ENCODE results near the gene NBPF1. TPM values are rescaled to one million over a fixed set of nuclear protein-coding genes. Genes with fewer than 3 reads are reported as not detected.
A peak's percentile ranks its signal among the peaks of the same experiment; 100 is the strongest.
"Not testable (repeated sequence)": the region's sequence is repeated elsewhere in the genome, so short reads cannot be mapped to it uniquely, and the experiment has no call there.

Gene NBPF1
- total and polyA plus RNA-seq, 9 of the 15 experiments (the other 6 are each of a cell fraction or from before 2014, with no cell fraction given), result 5.2 to 42.6 (median 24.1) TPM

DNA sequence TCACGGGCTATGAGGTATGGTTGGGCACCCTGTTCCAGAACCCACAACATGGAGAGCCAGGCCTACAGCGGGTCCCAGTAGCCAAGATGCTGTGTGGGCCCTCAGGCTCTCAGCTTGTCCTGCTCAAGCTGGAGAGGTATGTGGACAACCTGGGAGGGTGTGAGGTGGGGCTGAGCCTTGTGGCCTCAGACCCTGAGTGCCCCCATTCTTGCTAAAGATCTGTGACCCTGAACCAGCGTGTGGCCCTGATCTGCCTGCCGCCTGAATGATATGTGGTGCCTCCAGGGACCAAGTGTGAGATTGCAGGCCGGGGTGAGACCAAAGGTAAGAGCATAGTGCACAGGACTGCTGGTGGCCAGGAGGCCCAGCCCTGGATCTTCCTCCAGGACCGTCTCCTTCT lies 36.0 kb upstream of the NBPF1 start:
- intact Hi-C loops (cut with micrococcal nuclease), result not testable (repeated sequence)

GRCh38 chr1:16648756-16649155 lies 35.4 kb upstream of the NBPF1 start:
- POLR2A ChIA-PET; H3K36me3 ChIP-seq (ENCODE audit: control insufficient read depth, insufficient read depth, low read length); H3K9me1 ChIP-seq (ENCODE audit: control insufficient read depth, insufficient read depth, low read length); CTCF ChIA-PET (ENCODE audit: low intra/inter-chr PET ratio); H3K4me2 ChIP-seq (ENCODE audit: insufficient read depth, low read length); FAIRE-seq; H3K27ac ChIP-seq (ENCODE audit: extremely low read depth, low read depth, low read length); DNase-seq (ENCODE audit: extremely low read depth in 1 of 4, low spot score in 3 of 4); H3K9ac ChIP-seq (ENCODE audit: insufficient read depth in 1 of 2, low read depth in 2 of 2, low read length in 2 of 2); BruUV-seq (replicated peaks); H3K27me3 ChIP-seq (ENCODE audit: control insufficient read depth in 2 of 2, insufficient read depth in 2 of 2, low read length in 2 of 2); H4K20me1 ChIP-seq (replicated peaks; ENCODE audit: control insufficient read depth, insufficient read depth, low read length); H3K4me3 ChIP-seq; in situ Hi-C loops (cut with MboI); intact Hi-C loops (cut with micrococcal nuclease); H3K9me3 ChIP-seq (replicated peaks; ENCODE audit: control insufficient read depth, insufficient read depth, low read depth, low read length); ATAC-seq; H2AFZ ChIP-seq (ENCODE audit: low read depth, low read length): not testable (repeated sequence)
- H3K79me2 ChIP-seq (ENCODE audit: control insufficient read depth, insufficient read depth, low read length), result peaks cover 11% of the 10 kb centered on the region
- H3K4me1 ChIP-seq (replicated peaks in 1 of 2; ENCODE audit: control insufficient read depth in 2 of 2, insufficient read depth in 2 of 2, low read length in 2 of 2), result peaks cover 8 to 27% of the 10 kb centered on the region in 2 experiments
- 86% methylated on average over 2 of the region's 8 CpGs for WGBS (ENCODE audit: insufficient coverage, low coverage, missing lambda C conversion rate)

More for the DNA sequence above, 36.0 kb upstream of the NBPF1 start:
- H3K4me1 ChIP-seq (replicated peaks in 1 of 2; ENCODE audit: control insufficient read depth in 2 of 2, insufficient read depth in 2 of 2, low read length in 2 of 2), result peaks cover 8 to 22% of the 10 kb centered on the region in 2 experiments
- H3K9me3 ChIP-seq (replicated peaks; ENCODE audit: control insufficient read depth, insufficient read depth, low read depth, low read length); H3K9ac ChIP-seq (ENCODE audit: insufficient read depth in 1 of 2, low read depth in 2 of 2, low read length in 2 of 2); H3K4me2 ChIP-seq (ENCODE audit: insufficient read depth, low read length); H3K4me3 ChIP-seq; in situ Hi-C loops (cut with MboI); H3K27ac ChIP-seq (ENCODE audit: extremely low read depth, low read depth, low read length); H3K9me1 ChIP-seq (ENCODE audit: control insufficient read depth, insufficient read depth, low read length); DNase-seq (ENCODE audit: extremely low read depth in 1 of 4, low spot score in 3 of 4); H3K79me2 ChIP-seq (ENCODE audit: control insufficient read depth, insufficient read depth, low read length); BruUV-seq (replicated peaks); H4K20me1 ChIP-seq (replicated peaks; ENCODE audit: control insufficient read depth, insufficient read depth, low read length); H3K27me3 ChIP-seq (ENCODE audit: control insufficient read depth in 2 of 2, insufficient read depth in 2 of 2, low read length in 2 of 2); CTCF ChIA-PET (ENCODE audit: low intra/inter-chr PET ratio); H2AFZ ChIP-seq (ENCODE audit: low read depth, low read length); POLR2A ChIA-PET; H3K36me3 ChIP-seq (ENCODE audit: control insufficient read depth, insufficient read depth, low read length); FAIRE-seq; ATAC-seq: not testable (repeated sequence)
- TF ChIP-seq, protein P1, sequence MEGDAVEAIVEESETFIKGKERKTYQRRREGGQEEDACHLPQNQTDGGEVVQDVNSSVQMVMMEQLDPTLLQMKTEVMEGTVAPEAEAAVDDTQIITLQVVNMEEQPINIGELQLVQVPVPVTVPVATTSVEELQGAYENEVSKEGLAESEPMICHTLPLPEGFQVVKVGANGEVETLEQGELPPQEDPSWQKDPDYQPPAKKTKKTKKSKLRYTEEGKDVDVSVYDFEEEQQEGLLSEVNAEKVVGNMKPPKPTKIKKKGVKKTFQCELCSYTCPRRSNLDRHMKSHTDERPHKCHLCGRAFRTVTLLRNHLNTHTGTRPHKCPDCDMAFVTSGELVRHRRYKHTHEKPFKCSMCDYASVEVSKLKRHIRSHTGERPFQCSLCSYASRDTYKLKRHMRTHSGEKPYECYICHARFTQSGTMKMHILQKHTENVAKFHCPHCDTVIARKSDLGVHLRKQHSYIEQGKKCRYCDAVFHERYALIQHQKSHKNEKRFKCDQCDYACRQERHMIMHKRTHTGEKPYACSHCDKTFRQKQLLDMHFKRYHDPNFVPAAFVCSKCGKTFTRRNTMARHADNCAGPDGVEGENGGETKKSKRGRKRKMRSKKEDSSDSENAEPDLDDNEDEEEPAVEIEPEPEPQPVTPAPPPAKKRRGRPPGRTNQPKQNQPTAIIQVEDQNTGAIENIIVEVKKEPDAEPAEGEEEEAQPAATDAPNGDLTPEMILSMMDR (IDR thresholded peaks at IDR 0.05 in 2 of 3, conservative IDR thresholded peaks at IDR 0.05 in 1 of 3; ENCODE audit: insufficient read depth in 2 of 3, low read depth in 1 of 3, low read length in 3 of 3), result peak in 1 of 3 experiments; percentile 21; a peak in 1 of 6 replicates
- 67% methylated on average over 4 of the region's 6 CpGs for WGBS (ENCODE audit: insufficient coverage, low coverage, missing lambda C conversion rate)
